Mesenteric fat pad (tissue), 1 donor: ENCODE measurements around the gene PCNT. TPM values are rescaled to one million over a fixed set of nuclear protein-coding genes. Genes with fewer than 3 reads are reported as not detected.
"Not testable (repeated sequence)": the region's sequence is repeated elsewhere in the genome, so short reads cannot be mapped to it uniquely, and the experiment has no call there.

Experiments used
- DNase-seq: peaks from one replicate; pipeline ENCODE4 v3.0.0-alpha.2; 2020; ENCODE audit warnings: low spot score
- total RNA-seq: library from RNA; stranded (reverse); fragmentation: NEBNext Ultra II Directional; extraction: Animal tissue kit (Norgen Biotek cat#: 25700); gene quantifications from one replicate; pipeline ENCODE4 v1.2.1, GENCODE V29; 2021
- donor health status: DM: yes; HTN: yes; CAD: no.

Gene PCNT
- total RNA-seq, 1 donor from 2014 or later, result 29.4 TPM

- DNase-seq, result no peak
Measured at GRCh38 chr21:46357335-46357604, 33.3 kb downstream of the PCNT start.

DNA sequence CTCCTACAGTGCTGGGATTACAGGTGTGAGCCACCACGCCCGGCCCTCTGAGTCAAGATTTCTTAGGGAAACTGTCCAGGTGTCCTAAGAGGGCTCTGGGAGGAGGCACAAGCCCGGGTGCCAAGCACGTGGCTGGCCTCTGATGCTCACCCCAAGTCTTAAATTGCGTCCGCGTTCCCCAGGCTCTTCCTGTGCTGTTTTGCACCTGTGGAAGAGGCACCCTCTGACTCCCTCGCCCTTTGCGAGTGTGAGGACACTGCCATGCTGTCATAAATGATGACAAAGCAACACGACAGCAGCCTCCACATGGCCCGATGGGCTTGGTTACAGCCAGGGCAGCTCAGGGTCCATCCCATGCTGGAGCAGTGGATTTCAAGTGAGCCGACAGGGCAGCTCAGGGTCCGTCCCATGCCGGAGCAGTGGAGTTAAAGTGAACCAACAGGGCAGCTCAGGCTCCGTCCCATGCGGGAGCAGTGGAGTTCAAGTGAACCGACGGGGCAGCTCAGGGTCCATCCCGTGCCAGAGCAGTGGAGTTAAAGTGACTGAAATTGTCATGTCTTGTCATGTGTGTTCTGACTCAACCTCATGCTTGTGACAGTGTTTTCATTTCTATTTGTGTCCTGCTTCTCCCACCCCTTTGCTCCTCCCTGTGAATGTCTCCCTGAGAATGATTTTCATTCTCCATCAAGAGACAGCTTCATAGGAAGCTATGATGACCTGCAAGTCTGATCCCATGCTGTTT is 33.9 kb downstream of the PCNT start:
- DNase-seq, result no peak

- no peak for DNase-seq
Measured at GRCh38 chr21:46361176-46361575, 37.2 kb downstream of the PCNT start.

GRCh38 chr21:46361935-46362334 is 38.0 kb downstream of the PCNT start:
- DNase-seq, result no peak

DNA sequence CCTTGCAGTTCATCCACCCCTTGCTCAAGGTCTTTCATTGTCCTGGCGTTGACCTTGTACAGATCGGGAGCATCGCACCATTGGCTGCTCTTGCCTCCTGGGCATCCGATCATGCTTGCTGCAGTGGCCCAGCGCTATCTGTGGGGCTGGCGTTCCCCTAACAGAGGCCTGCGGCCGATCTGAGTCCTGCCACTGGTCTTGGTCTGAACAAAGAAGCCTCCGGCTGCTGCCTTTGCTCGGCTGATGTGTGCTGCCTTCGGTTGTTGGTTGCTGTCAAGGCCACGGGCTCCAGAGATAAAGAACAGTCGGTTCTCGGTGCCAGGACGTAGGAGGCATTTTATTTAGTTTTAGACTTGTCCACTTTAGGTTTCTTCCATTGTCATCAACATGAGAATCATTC is 39.0 kb downstream of the PCNT start:
- DNase-seq, result no peak

DNA sequence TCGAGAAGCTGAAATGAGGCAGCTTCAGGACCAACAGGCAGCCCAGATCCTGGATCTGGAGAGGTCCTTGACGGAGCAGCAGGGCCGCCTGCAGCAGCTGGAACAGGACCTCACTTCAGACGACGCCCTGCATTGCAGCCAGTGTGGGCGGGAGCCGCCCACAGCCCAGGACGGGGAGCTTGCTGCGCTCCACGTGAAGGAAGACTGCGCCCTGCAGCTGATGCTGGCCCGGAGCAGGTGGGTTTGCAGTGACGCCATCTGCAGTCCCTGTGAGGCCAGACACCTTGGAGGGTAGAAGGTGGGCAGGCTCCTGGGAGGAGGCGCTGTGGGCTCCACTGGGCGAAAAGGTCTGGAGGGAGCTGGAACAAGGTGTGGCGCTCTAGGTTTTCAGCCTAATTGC is 39.7 kb downstream of the PCNT start:
- DNase-seq, result no peak

DNA sequence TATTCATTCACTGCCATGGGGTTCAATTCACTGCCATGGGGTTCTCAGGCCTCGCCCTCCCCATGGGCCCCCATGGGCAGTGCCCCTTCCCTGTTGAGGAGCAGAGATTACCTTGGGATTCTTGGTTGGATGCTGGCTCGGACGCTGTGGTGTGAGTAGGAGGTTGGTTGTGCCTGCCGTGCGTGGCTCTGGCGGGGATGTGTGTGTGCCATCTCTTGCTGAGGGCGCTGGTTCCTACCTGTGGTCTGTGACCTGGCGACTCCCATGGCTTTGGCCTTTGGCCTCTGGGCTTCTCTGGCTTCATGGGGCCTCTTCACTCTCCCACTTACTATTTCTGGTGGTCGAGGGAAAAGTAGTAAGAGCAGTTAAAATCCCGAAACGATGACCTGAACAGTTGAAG is 42.1 kb downstream of the PCNT start:
- no peak for DNase-seq

- no peak for DNase-seq
Measured at GRCh38 chr21:46366561-46366960, 42.6 kb downstream of the PCNT start.

- DNase-seq, result no peak
Measured at GRCh38 chr21:46366966-46367365, 43.0 kb downstream of the PCNT start.

DNA sequence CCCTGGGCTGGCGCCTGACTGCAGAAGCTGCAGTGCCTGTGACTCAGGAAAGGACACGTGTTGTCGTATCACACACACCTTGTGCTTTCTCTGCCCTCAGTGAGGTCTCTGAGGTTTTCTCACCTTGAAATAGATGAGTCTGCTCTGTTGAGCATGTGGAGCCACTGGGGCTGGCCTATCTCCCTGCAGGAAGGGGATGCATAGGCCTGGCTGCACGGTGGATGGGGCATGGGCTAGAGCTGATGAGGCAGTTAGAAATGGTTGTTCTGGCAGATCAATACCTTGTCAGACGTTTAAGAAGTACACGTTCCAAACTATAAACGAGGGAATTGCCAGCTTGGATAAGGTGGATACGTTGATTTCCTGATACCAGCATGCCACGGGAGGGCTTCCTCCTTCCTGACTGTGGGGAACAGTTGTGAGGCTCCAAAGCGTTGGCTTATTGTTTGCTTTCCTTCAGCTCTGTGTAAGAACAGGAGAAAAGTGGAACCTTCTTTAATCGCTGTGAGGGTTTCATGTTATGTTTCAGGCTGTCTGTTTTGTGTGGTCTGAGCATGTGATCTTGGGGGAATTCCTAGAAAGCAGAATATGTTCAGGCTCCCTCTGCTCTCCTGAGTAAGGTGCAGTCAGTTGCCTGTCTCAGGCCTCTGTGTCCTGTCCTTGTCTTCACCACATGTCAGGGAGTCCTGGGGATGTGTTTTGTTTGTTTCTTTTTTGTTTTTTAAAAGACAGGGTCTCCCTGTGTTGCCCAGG is 44.8 kb downstream of the PCNT start:
- no peak for DNase-seq

DNA sequence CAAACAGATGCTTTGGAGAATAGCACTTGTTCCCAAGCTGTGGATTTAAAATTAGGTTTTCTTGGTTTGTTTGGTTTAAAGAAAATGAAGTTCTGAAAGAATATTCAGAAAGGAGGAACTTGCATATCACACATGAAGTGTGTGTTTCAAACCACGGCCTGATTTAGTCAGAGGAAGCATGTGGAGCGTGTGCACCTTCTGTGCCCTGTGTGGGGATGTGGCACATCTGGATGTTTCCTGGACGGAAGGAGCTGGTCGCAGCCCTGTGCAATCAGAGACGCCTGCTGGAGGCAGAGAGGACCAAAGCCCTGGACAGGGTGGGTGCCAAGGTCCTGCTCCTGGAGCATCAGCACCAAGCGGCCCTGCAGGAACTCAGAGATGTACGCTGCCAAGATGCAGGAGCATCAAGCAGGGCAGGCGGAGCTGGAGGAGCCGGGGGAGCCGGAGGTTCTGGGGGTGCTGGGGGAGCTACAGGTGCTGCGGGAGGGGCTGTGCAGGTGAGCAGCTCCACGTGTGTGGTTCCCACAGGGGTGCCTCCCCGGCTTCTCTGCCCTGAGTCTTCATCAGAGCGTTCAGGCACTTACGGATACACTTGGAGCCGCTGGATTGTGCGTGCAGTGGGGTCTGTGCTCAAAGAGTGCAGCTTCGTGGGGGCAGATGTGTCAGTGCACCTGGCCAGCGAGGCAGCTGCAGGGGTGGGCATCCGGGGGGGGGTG is 45.7 kb downstream of the PCNT start:
- DNase-seq, result no peak

DNA sequence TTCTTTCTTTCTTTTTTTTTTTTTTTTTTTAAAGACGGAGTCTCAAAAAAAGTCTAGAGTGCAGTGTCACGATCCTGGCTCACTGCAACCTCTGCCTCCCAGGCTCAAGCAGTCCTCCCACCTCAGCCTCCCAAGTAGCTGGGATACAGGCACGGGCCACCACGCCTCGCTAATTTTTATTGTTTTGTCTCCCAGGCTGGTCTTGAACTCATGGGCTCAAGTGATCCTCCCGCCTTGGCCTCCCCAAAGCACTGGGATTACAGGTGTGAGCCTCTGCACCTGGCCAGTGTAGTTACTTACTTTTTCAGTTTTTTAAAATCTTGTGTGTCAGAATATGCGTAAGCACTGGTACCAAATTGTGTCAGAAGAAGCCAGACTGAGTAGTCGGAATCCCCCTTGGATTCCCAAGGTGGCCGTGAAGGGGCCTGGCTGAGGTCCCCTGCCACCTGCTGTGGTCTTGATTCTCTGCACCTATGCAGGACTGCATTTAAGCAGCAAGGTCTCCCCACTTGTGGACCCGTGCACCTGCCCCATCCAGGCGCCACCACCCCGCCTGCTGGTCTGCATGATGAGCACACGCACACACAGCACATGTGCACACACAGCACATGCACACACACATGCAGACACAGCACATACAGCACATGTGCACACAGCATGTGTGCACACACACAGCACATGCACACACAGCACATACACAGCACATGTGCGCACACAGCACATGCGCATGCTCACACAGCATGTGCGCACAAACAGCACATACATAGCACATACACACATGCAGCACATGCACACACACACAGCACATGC is 47.5 kb downstream of the PCNT start:
- no peak for DNase-seq

DNA sequence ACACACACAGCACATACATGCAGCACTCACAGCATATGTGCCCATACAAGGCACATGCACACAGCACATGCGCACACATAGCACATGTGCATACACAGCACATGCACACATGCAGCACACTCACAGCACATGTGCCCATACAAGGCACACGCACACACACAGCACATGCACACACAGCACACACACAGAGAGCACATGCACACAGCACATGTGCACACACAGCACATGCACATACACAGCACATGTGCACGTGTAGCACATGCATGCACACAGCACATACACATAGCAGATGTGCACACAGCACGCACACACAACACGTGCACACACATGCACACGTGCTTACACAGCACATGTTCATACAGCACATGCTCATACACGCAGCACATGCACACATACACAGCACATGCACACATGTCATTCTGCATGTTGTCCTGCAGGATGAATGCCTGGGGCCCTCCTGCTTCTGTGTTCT is 48.1 kb downstream of the PCNT start:
- no peak for DNase-seq

GRCh38 chr21:46372947-46373346 is 49.0 kb downstream of the PCNT start:
- not testable (repeated sequence) for DNase-seq

- DNase-seq, result no peak
Measured at GRCh38 chr21:46374761-46375389, 50.9 kb downstream of the PCNT start.

GRCh38 chr21:46375560-46376230 is 51.7 kb downstream of the PCNT start:
- no peak for DNase-seq

DNA sequence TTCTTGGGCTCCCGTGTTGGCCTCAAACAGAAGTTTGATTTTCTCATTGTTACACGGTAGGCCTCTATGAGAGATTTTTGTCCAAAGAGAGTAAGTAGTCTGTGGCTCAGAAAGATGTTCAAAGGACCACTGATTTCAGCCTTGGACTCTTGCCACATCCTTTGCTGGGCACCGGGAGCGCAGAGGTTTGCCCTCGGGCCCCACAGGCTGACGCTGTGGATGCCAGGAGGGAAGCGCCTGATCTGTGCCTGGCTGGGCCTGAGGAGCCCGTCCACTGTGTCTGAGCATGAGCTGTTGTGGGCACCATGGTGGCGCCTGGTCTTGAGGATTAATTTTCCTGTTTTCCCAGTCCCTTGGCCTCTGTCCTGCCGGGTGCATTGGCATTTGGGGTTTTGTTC is 52.3 kb downstream of the PCNT start:
- no peak for DNase-seq

DNA sequence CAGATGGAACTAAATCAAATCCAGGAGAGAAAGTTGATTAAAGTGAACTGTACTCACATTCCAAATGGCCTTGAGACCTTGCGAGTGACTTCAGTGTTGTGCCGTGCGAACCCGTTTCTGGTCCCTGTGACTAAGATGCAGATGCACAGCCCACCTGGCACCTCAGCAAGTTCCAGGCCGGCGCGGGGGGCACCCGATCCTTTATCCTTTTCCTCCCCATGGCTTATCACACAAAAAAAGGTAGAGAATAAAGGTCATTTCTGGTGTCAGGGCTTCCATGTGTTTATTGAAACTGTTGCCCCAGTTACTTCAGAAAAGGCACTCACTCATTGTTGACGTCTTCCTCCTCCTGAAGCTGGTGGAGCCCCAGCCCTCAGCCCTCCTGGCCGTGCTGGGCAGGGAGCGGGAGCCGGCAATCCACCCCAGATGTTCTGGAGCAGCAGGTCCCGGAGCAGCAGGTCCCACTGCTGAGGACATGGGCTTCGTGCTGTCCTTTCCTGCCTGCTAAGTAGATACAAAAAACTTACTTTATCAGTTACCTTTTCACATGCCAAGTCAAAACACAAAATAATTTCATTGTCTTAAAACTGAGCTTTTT is 53.0 kb downstream of the PCNT start:
- no peak for DNase-seq

DNA sequence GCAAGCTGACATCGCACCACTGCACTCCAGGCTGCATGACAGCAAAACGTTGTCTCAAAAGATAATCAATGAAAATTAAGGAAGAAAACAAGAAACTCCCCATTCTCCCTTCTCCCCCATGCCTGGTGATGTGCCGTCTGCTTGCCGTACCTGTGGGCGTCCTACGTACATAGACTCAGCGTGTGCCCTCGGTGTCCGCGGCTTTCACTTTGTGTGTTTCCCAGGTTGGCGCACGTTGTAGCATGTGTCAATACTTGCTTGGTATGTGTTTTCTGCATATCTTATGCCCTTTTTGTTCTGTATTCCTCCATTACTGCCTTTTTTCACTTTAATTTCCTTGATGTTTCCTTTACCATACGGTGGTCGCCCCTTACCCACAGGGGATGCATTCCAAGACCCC is 53.8 kb downstream of the PCNT start:
- no peak for DNase-seq

GRCh38 chr21:46379105-46379504 is 55.1 kb downstream of the PCNT start:
- DNase-seq, result no peak
